K562 (cell line): ENCODE data around the gene BET1L.

ENCODE experiments used
- GABPA ChIP-seq: fragments of 200-800 bp; sonication (Bioruptor generic); conservative IDR thresholded peaks from 2 replicates; pipeline ENCODE4 v1.6.1; 2016; ENCODE audit warnings: low read depth, missing genetic modification characterization, missing compliant biosample characterization
- POLR2AphosphoS5 ChIP-seq: IDR thresholded peaks from 2 replicates; pipeline ENCODE4 v1.6.1; 2011; ENCODE audit warnings: mild to moderate bottlenecking, low read depth, low read length, moderate library complexity; ENCODE audit not compliant: control insufficient read depth, insufficient read depth
- TF ChIP-seq, protein P1 (sequence below), 3 experiments: IDR thresholded peaks in 2 of 3; conservative IDR thresholded peaks in 1 of 3; 2 replicates each; pipeline ENCODE4 v1.5.1; 2011 to 2012; ENCODE audit warnings: low read length in 3 of 3, mild to moderate bottlenecking in 3 of 3, control low read depth in 2 of 3, improper control_type of control experiment in 1 of 3, inconsistent platforms in 1 of 3, low read depth in 1 of 3, mixed read lengths in 1 of 3, moderate library complexity in 1 of 3; ENCODE audit not compliant: insufficient read depth in 2 of 3

GRCh38 chr11:232783-233565 is 25.8 kb upstream of the BET1L start:
- no peak for TF ChIP-seq POLR2AphosphoS5
- TF ChIP-seq GABPA (tag) = no peak
- TF ChIP-seq, protein P1, sequence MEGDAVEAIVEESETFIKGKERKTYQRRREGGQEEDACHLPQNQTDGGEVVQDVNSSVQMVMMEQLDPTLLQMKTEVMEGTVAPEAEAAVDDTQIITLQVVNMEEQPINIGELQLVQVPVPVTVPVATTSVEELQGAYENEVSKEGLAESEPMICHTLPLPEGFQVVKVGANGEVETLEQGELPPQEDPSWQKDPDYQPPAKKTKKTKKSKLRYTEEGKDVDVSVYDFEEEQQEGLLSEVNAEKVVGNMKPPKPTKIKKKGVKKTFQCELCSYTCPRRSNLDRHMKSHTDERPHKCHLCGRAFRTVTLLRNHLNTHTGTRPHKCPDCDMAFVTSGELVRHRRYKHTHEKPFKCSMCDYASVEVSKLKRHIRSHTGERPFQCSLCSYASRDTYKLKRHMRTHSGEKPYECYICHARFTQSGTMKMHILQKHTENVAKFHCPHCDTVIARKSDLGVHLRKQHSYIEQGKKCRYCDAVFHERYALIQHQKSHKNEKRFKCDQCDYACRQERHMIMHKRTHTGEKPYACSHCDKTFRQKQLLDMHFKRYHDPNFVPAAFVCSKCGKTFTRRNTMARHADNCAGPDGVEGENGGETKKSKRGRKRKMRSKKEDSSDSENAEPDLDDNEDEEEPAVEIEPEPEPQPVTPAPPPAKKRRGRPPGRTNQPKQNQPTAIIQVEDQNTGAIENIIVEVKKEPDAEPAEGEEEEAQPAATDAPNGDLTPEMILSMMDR (IDR thresholded peaks at IDR 0.05 in 2 of 3, conservative IDR thresholded peaks at IDR 0.05 in 1 of 3; ENCODE audit: insufficient read depth in 2 of 3, low read depth in 1 of 3, low read length in 3 of 3) = no peak
